ENCODE measurements around the gene GRIK2. TPM values are rescaled to one million over a fixed set of nuclear protein-coding genes. Genes with fewer than 3 reads are reported as not detected.

Gene GRIK2
- total RNA-seq, 1 experiment from 2014 or later, result 0.70 TPM

GRCh38 chr6:101605874-101606273, 212.4 kb downstream of the GRIK2 start:
- peaks cover 10 to 12% of the 10 kb centered on the region in 2 experiments for H3K4me1 Mint-ChIP-seq
- no peak overlapping the region for H3K4me3 Mint-ChIP-seq
- Histone ChIP-seq H4K8ac (replicated peaks; ENCODE audit: insufficient read length, low read depth, low read length) (no peak overlapping the region), H3K56ac (ENCODE audit: insufficient read length, low read depth, low read length) (no peak overlapping the region), H4K20me1 (ENCODE audit: control insufficient read depth, insufficient read depth, insufficient read length) (no peaks in the 10 kb centered on the region), H2BK15ac (ENCODE audit: low read depth, low read length) (no peak overlapping the region), H3K18ac (ENCODE audit: insufficient read length, low read depth, low read length) (no peak overlapping the region), H2BK20ac (ENCODE audit: low read depth, low read length, poor library complexity, severe bottlenecking) (no peak overlapping the region), H2AFZ (ENCODE audit: low read length) (no peak overlapping the region), H4K91ac (ENCODE audit: insufficient read length, low read depth, low read length) (no peak overlapping the region), H3K79me1 (ENCODE audit: insufficient read depth, low read depth, low read length, poor library complexity, severe bottlenecking) (no peaks in the 10 kb centered on the region), H2BK12ac (ENCODE audit: insufficient read length, low read depth, low read length) (no peak overlapping the region), H3K4me2 (ENCODE audit: insufficient read depth, insufficient read length, low read length) (no peak overlapping the region), H3K27me3 (ENCODE audit: insufficient read depth, low read length) (no peaks in the 10 kb centered on the region), H3K23me2 (ENCODE audit: insufficient read length, low read depth, low read length, poor library complexity, severe bottlenecking) (no peaks in the 10 kb centered on the region), H2BK5ac (ENCODE audit: insufficient read length, low read length) (no peak overlapping the region), H3K27ac (ENCODE audit: insufficient read length, low read depth, low read length) (no peak overlapping the region), H4K5ac (ENCODE audit: insufficient read length, low read depth, low read length) (no peak overlapping the region), H2AK5ac (ENCODE audit: insufficient read length, low read length) (no peak overlapping the region), H3K4me1 (ENCODE audit: insufficient read depth, low read length) (no peaks in the 10 kb centered on the region), H2BK120ac (ENCODE audit: low read depth, low read length, poor library complexity, severe bottlenecking) (no peak overlapping the region), H3K23ac (ENCODE audit: insufficient read length, low read depth, low read length) (no peak overlapping the region), H3K9me3 (ENCODE audit: control insufficient read depth, low read depth, low read length) (no peaks in the 10 kb centered on the region), H3K9ac (ENCODE audit: extremely low read depth, insufficient read length, low read length) (no peak overlapping the region), H3K4ac (ENCODE audit: low read depth, low read length) (no peak overlapping the region), H3T11ph (ENCODE audit: low read length) (no peak overlapping the region), H3K14ac (ENCODE audit: insufficient read depth, low read length) (no peak overlapping the region), H3K79me2 (ENCODE audit: insufficient read depth, low read length) (no peaks in the 10 kb centered on the region)
- H3K9me3 Mint-ChIP-seq, result peaks cover 3 to 4% of the 10 kb centered on the region in 2 experiments; a peak in 3 of 5 replicates
- H3K36me3 Mint-ChIP-seq (ENCODE audit: insufficient read depth in 1 of 3, low read depth in 3 of 3), result peaks cover 0 to 14% (median 5%) of the 10 kb centered on the region in 3 experiments; a peak in 4 of 7 replicates
- TF ChIP-seq CTCF (conservative IDR thresholded peaks at IDR 0.05), result no peak
- H3K27me3 Mint-ChIP-seq (ENCODE audit: low read depth), result no peaks in the 10 kb centered on the region
- H3K27ac Mint-ChIP-seq, result no peak overlapping the region
- DNase-seq, result no peak

Data from H9 (cell line).